Ovary (tissue), 1 donor: Measurements from ENCODE around the gene TMEM54.

Experiments used
- EP300 ChIP-seq: sonication (generic); formaldehyde crosslinking; IDR thresholded peaks from one replicate; pipeline ENCODE4 v1.6.1; 2017; ENCODE audit warnings: antibody characterized with exemption
- POLR2A ChIP-seq: fragments of 450-650 bp; IDR thresholded peaks from one replicate; pipeline ENCODE4 v1.6.1; 2017; ENCODE audit warnings: antibody characterized with exemption, mild to moderate bottlenecking, moderate library complexity

GRCh38 chr1:32894681-32895080 is 6.5 kb downstream of the TMEM54 start:
- TF ChIP-seq EP300 (no peak), POLR2A (no peak)
